A549 (cell line): ENCODE data around the gene CD3G. TPM values are rescaled to one million over a fixed set of nuclear protein-coding genes. Genes with fewer than 3 reads are reported as not detected.

Source experiments
- ATAC-seq, 2 experiments: fragments of 200-7000 bp in 1 of 2; fragments of >200 bp in 1 of 2; cut with Nextera tagmentation in 1 of 2; cut with Tn5 transposase in 1 of 2; 3 replicates each; pipeline versions ENCODE4 v1.8.0 to v1.9.1; 2018 to 2020; ENCODE audit warnings: mild to moderate bottlenecking in 1 of 2, moderate library complexity in 1 of 2
- CTCF ChIA-PET: fragments of 300-600 bp; sonication (Branson Sonifier 250); formaldehyde crosslinking; extraction: SDS; loops from one replicate; lab custom pipeline; 2021; ENCODE audit warnings: antibody characterized with exemption, inconsistent platforms; lab: Yijun Ruan, JAX
- POLR2A ChIA-PET: fragments of 350-600 bp; formaldehyde crosslinking; extraction: SDS; loops from one replicate; lab custom pipeline; 2021; ENCODE audit warnings: antibody characterized with exemption, inconsistent platforms; lab: Yijun Ruan, JAX
- DNase-seq, 2 experiments: peaks; one replicate each; pipeline versions ENCODE4 v3.0.0 to v3.0.0-alpha.2; 2011 to 2016; ENCODE audit warnings: low read depth in 1 of 2, low spot score in 1 of 2
- FAIRE-seq: peaks from 2 replicates; lab custom pipeline; 2011; peaks lifted over from hg19 to GRCh38; lab: Jason Lieb, UNC
- H3K27ac ChIP-seq, 2 experiments: fragments of >200 bp; sonication (Bioruptor Twin); formaldehyde crosslinking; 3 replicates each; pipeline ENCODE4 v1.5.1; 2016 to 2017
- H3K4me1 ChIP-seq: fragments of >200 bp; sonication (Bioruptor Twin); formaldehyde crosslinking; 3 replicates; pipeline ENCODE4 v1.6.1; 2016
- H3K4me2 ChIP-seq: fragments of >200 bp; sonication (Bioruptor Twin); formaldehyde crosslinking; 3 replicates; pipeline ENCODE4 v1.6.1; 2016
- H3K4me3 ChIP-seq: fragments of >200 bp; sonication (Bioruptor Twin); formaldehyde crosslinking; 3 replicates; pipeline ENCODE4 v1.5.1; 2016
- H3K9me3 ChIP-seq: fragments of >200 bp; sonication (Bioruptor Twin); formaldehyde crosslinking; 3 replicates; pipeline ENCODE4 v1.6.1; 2016
- BHLHE40 ChIP-seq: IDR thresholded peaks from 2 replicates; pipeline ENCODE4 v1.6.1; 2012; ENCODE audit warnings: low read depth, low read length, inconsistent platforms
- CBX8 ChIP-seq: fragments of 200-600 bp; sonication (generic); IDR thresholded peaks from 2 replicates; pipeline ENCODE4 v1.6.1; 2016
- CHD2 ChIP-seq: fragments of 150-350 bp; IDR thresholded peaks from 2 replicates; pipeline ENCODE4 v1.6.1; 2014; ENCODE audit warnings: low read length; ENCODE audit not compliant: partially characterized antibody
- CHD4 ChIP-seq: fragments of 200-600 bp; sonication (generic); IDR thresholded peaks from 2 replicates; pipeline ENCODE4 v1.6.1; 2016; ENCODE audit warnings: antibody characterized with exemption, mild to moderate bottlenecking, borderline replicate concordance
- E2F6 ChIP-seq: IDR thresholded peaks from 2 replicates; pipeline ENCODE4 v1.6.1; 2012; ENCODE audit warnings: low read depth, borderline replicate concordance
- EHF ChIP-seq: fragments of 250-450 bp; sonication (Bioruptor Pico); IDR thresholded peaks from 2 replicates; pipeline ENCODE4 v1.5.0; 2020; ENCODE audit warnings: mild to moderate bottlenecking
- EHMT2 ChIP-seq: fragments of 200-600 bp; sonication (generic); IDR thresholded peaks from 2 replicates; pipeline ENCODE4 v1.6.1; 2016; ENCODE audit warnings: antibody characterized with exemption, low read depth, mild to moderate bottlenecking, moderate library complexity
- ELK1 ChIP-seq: fragments of 150-350 bp; IDR thresholded peaks from 2 replicates; pipeline ENCODE4 v1.6.1; 2014; ENCODE audit warnings: low read depth, mild to moderate bottlenecking, low read length
- FOSB ChIP-seq: fragments of 250-450 bp; sonication (Bioruptor Pico); IDR thresholded peaks from 2 replicates; pipeline ENCODE4 v1.5.0; 2020; ENCODE audit warnings: mild to moderate bottlenecking, moderate library complexity
- FOSL2 ChIP-seq, 2 experiments: fragments of 450-650 bp in 1 of 2; fragments of >200 bp in 1 of 2; sonication (Bioruptor Twin) in 1 of 2; formaldehyde crosslinking; IDR thresholded peaks; 2 replicates each; pipeline versions ENCODE4 v1.5.0 to v1.6.1; 2016 to 2020; ENCODE audit warnings: mild to moderate bottlenecking in 1 of 2, moderate library complexity in 1 of 2
- FOXS1 ChIP-seq: fragments of 250-450 bp; sonication (Bioruptor Pico); IDR thresholded peaks from 2 replicates; pipeline ENCODE4 v1.5.0; 2020; ENCODE audit warnings: mild to moderate bottlenecking, moderate library complexity
- GATA3 ChIP-seq: IDR thresholded peaks from 2 replicates; pipeline ENCODE4 v1.6.1; 2012; ENCODE audit warnings: borderline replicate concordance
- HDAC2 ChIP-seq: fragments of 200-600 bp; sonication (generic); IDR thresholded peaks from 2 replicates; pipeline ENCODE4 v1.6.1; 2016
- HEYL ChIP-seq: fragments of 250-450 bp; sonication (Bioruptor Pico); IDR thresholded peaks from 2 replicates; pipeline ENCODE4 v1.8.0; 2021; ENCODE audit warnings: mild to moderate bottlenecking, moderate library complexity
- HOXB13 ChIP-seq: fragments of 250-450 bp; sonication (Bioruptor Pico); IDR thresholded peaks from 2 replicates; pipeline ENCODE4 v1.5.0; 2020; ENCODE audit warnings: low read depth, mild to moderate bottlenecking, moderate library complexity
- HOXB5 ChIP-seq: fragments of 250-450 bp; sonication (Bioruptor Pico); IDR thresholded peaks from 2 replicates; pipeline ENCODE4 v1.5.0; 2020; ENCODE audit warnings: mild to moderate bottlenecking, moderate library complexity
- JUN ChIP-seq, 2 experiments: fragments of >200 bp; sonication (Bioruptor Twin); formaldehyde crosslinking; IDR thresholded peaks; 2 replicates in 1 of 2; 3 replicates in 1 of 2; pipeline ENCODE4 v1.6.1; 2016 to 2017
- MAFK ChIP-seq: fragments of 450-650 bp; IDR thresholded peaks from 2 replicates; pipeline ENCODE4 v1.6.1; 2014; ENCODE audit not compliant: partially characterized antibody
- MAX ChIP-seq: IDR thresholded peaks from 2 replicates; pipeline ENCODE4 v1.6.1; 2012
- MYC ChIP-seq: IDR thresholded peaks from 2 replicates; pipeline ENCODE4 v1.6.1; 2012; ENCODE audit warnings: mild to moderate bottlenecking, inconsistent platforms, low read length, improper control_type of control experiment, borderline replicate concordance
- NPAS2 ChIP-seq: fragments of 250-450 bp; sonication (Bioruptor Pico); IDR thresholded peaks from 2 replicates; pipeline ENCODE4 v1.8.0; 2022; ENCODE audit warnings: mild to moderate bottlenecking, moderate library complexity, borderline replicate concordance
- NR3C1 ChIP-seq: fragments of >200 bp; sonication (Bioruptor Twin); formaldehyde crosslinking; IDR thresholded peaks from 3 replicates; pipeline ENCODE4 v1.6.1; 2017
- PBX3 ChIP-seq: IDR thresholded peaks from 2 replicates; pipeline ENCODE4 v1.6.1; 2012
- SREBF2 ChIP-seq: fragments of 450-650 bp; IDR thresholded peaks from 2 replicates; pipeline ENCODE4 v1.6.1; 2014; ENCODE audit warnings: mild to moderate bottlenecking, moderate library complexity
- USF2 ChIP-seq: fragments of 450-650 bp; IDR thresholded peaks from 2 replicates; pipeline ENCODE4 v1.6.1; 2014; ENCODE audit warnings: antibody characterized with exemption
- ZNF302 ChIP-seq: fragments of 250-450 bp; sonication (Bioruptor Pico); IDR thresholded peaks from 2 replicates; pipeline ENCODE4 v1.9.0; 2021; ENCODE audit warnings: inconsistent platforms, mild to moderate bottlenecking, moderate library complexity
- WGBS: methylation state at CpG from one replicate; pipeline ENCODE4 v1.1.6; 2017; ENCODE audit errors: missing lambda C conversion rate; 5-methylcytosine and 5-hydroxymethylcytosine counted together
- polyA plus RNA-seq, 4 experiments: library from polyadenylated mRNA; depleted of rRNA in 3 of 4; stranded (reverse); fragments of >200 nt; fragmentation: RNase III in 1 of 4; extraction: RNeasy Plus Mini Kit Qiagen cat#74134 plus additional on column Dnase treatment in 1 of 4; gene quantifications; 2 replicates in 3 of 4; 3 replicates in 1 of 4; pipeline ENCODE4 v1.2.3, GENCODE V29; 2011 to 2017

CD3G gene
- polyA plus RNA-seq, 2 of the 4 experiments (the other 2 are of a cell fraction), result not detected

- DNase-seq, result no peak
- POLR2A ChIA-PET, result no interaction called here
- H3K4me2 ChIP-seq, result peak overlapping the region; percentile 38; the same call in 1 of the 3 replicates
Measured at GRCh38 chr11:118314988-118315411, 29.1 kb upstream of the CD3G start.

GRCh38 chr11:118318124-118318523, 26.0 kb upstream of the CD3G start:
- no peaks in the 10 kb centered on the region for H3K9me3 ChIP-seq
- no peak overlapping the region for H3K27ac ChIP-seq
- ATAC-seq (no peak), FAIRE-seq (no peak)
- CTCF ChIA-PET, result interaction anchor here (0.7 to 1.2 kb wide), 2 partner anchors 17 to 29 kb away, joined by 3 read pairs; no protein-coding TSS in a partner anchor
- H3K4me1 ChIP-seq, result peaks cover 6% of the 10 kb centered on the region; the same call in 1 of the 3 replicates
- WGBS, result 71% methylated on average over 4 of the region's 4 CpGs
- H3K4me3 ChIP-seq, result no peak overlapping the region
- no peak overlapping the region for H3K4me2 ChIP-seq
- no peak for TF ChIP-seq FOSL2 (IDR thresholded peaks at IDR 0.05)
- TF ChIP-seq FOSL2 (CRISPR knock-in tag; IDR thresholded peaks at IDR 0.05), result no peak
- TF ChIP-seq BHLHE40, result no peak
- TF ChIP-seq CHD2, result no peak
- TF ChIP-seq HOXB5 (CRISPR knock-in tag), result no peak
- no peak for TF ChIP-seq EHMT2
- no peak for TF ChIP-seq MYC
- TF ChIP-seq CBX8, result no peak
- TF ChIP-seq GATA3, result no peak
- no peak for TF ChIP-seq SREBF2
- TF ChIP-seq E2F6, result no peak
- no peak for TF ChIP-seq NR3C1
- no peak for TF ChIP-seq HEYL (CRISPR knock-in tag)
- TF ChIP-seq HDAC2, result no peak
- no peak for TF ChIP-seq ELK1
- TF ChIP-seq HOXB13 (CRISPR knock-in tag), result no peak
- TF ChIP-seq MAFK, result no peak
- no peak for TF ChIP-seq PBX3
- TF ChIP-seq NPAS2, result no peak
- TF ChIP-seq, all 56 proteins: peak for 0
- no peak for DNase-seq
- POLR2A ChIA-PET, result no interaction called here

More at GRCh38 chr11:118314988-118315411, 29.1 kb upstream of the CD3G start:
- H3K4me3 ChIP-seq, result no peak overlapping the region
- TF ChIP-seq FOSL2 (IDR thresholded peaks at IDR 0.05) (no peak), FOSL2 (CRISPR knock-in tag; IDR thresholded peaks at IDR 0.05) (no peak), PBX3 (no peak), BHLHE40 (no peak), CHD4 (no peak), NPAS2 (no peak), FOSB (CRISPR knock-in tag) (no peak), FOXS1 (CRISPR knock-in tag) (no peak), EHF (no peak), MAX (no peak), JUN (IDR thresholded peaks at IDR 0.05) (no peak), USF2 (no peak), ZNF302 (CRISPR knock-in tag) (no peak), SREBF2 (no peak)
- TF ChIP-seq, all 56 proteins: peak for 0
- ATAC-seq (no peak), FAIRE-seq (no peak)
- Histone ChIP-seq H3K27ac (no peak overlapping the region), H3K4me1 (peaks cover 6% of the 10 kb centered on the region; the same call in 1 of the 3 replicates), H3K9me3 (no peaks in the 10 kb centered on the region)
- 17% methylated on average over 7 of the region's 7 CpGs for WGBS
- CTCF ChIA-PET, result interaction anchor here (0.6 kb wide), 1 partner anchor 31 kb away, joined by 3 read pairs; no protein-coding TSS in a partner anchor
